GM23338 (cell line): ENCODE results near the gene CDK14. TPM values are rescaled to one million over a fixed set of nuclear protein-coding genes. Genes with fewer than 3 reads are reported as not detected.

ENCODE experiments used
- ATAC-seq: fragments of 200-7000 bp; cut with Tn5 transposase; 3 replicates; pipeline ENCODE4 v1.9.1; 2020
- DNase-seq: peaks from one replicate; pipeline ENCODE4 v3.0.0-alpha.2; 2015; ENCODE audit warnings: low spot score
- H2AFZ ChIP-seq: fragments of 200-600 bp; sonication (generic); 2 replicates; pipeline ENCODE4 v1.8.0; 2016; ENCODE audit warnings: antibody characterized with exemption, mild to moderate bottlenecking, moderate library complexity
- H3F3A ChIP-seq: fragments of 200-600 bp; sonication (generic); replicated peaks from 2 replicates; pipeline ENCODE4 v1.8.0; 2017; ENCODE audit warnings: antibody characterized with exemption, mixed run types, low read depth
- H3K27ac ChIP-seq: fragments of 200-600 bp; sonication (generic); 2 replicates; pipeline ENCODE4 v1.6.1; 2016; ENCODE audit warnings: low read depth
- H3K27me3 ChIP-seq: fragments of 200-600 bp; sonication (generic); 2 replicates; pipeline ENCODE4 v1.8.0; 2016; ENCODE audit warnings: mild to moderate bottlenecking, mixed run types, moderate library complexity; ENCODE audit not compliant: insufficient read depth
- H3K36me3 ChIP-seq: fragments of 200-600 bp; sonication (generic); 2 replicates; pipeline ENCODE4 v1.8.0; 2016; ENCODE audit warnings: mild to moderate bottlenecking; ENCODE audit not compliant: insufficient read depth
- H3K4me1 ChIP-seq: fragments of 200-600 bp; sonication (generic); 2 replicates; pipeline ENCODE4 v1.8.0; 2016; ENCODE audit warnings: mild to moderate bottlenecking, moderate library complexity; ENCODE audit not compliant: insufficient read depth
- H3K4me2 ChIP-seq: fragments of 200-600 bp; sonication (generic); 2 replicates; pipeline ENCODE4 v1.7.1; 2017; ENCODE audit warnings: mixed run types
- H3K4me3 ChIP-seq: fragments of 200-600 bp; sonication (generic); 2 replicates; pipeline ENCODE4 v1.6.1; 2016; ENCODE audit warnings: mixed run types
- H3K79me2 ChIP-seq: fragments of 200-600 bp; sonication (generic); replicated peaks from 2 replicates; pipeline ENCODE4 v1.8.0; 2017; ENCODE audit warnings: mild to moderate bottlenecking; ENCODE audit not compliant: insufficient read depth
- H3K9me2 ChIP-seq: fragments of 200-600 bp; sonication (generic); 2 replicates; pipeline ENCODE4 v1.8.0; 2017; ENCODE audit not compliant: insufficient read depth
- H4K20me1 ChIP-seq: fragments of 200-600 bp; sonication (generic); replicated peaks from 2 replicates; pipeline ENCODE4 v1.8.0; 2017; ENCODE audit warnings: mild to moderate bottlenecking; ENCODE audit not compliant: insufficient read depth
- H3K27ac Mint-ChIP-seq: 2 replicates; pipeline ENCODE4 v1.8.0; 2020; ENCODE audit warnings: inconsistent platforms, mild to moderate bottlenecking, moderate library complexity, mixed read lengths
- H3K27me3 Mint-ChIP-seq: 3 replicates; pipeline ENCODE4 v1.8.0; 2022; ENCODE audit warnings: low read depth, mild to moderate bottlenecking, moderate library complexity, mixed read lengths, inconsistent platforms; ENCODE audit not compliant: insufficient read depth, poor library complexity
- H3K36me3 Mint-ChIP-seq: 3 replicates; pipeline ENCODE4 v1.8.0; 2021; ENCODE audit warnings: low read depth, mild to moderate bottlenecking, inconsistent platforms, moderate library complexity, mixed read lengths
- H3K4me1 Mint-ChIP-seq: 3 replicates; pipeline ENCODE4 v1.8.0; 2020; ENCODE audit warnings: mild to moderate bottlenecking, inconsistent platforms, mixed read lengths
- H3K4me3 Mint-ChIP-seq: 3 replicates; pipeline ENCODE4 v1.8.0; 2021; ENCODE audit warnings: moderate library complexity, mild to moderate bottlenecking, inconsistent platforms, mixed read lengths
- H3K9me3 Mint-ChIP-seq: 3 replicates; pipeline ENCODE4 v1.8.0; 2020; ENCODE audit warnings: moderate library complexity, mild to moderate bottlenecking, inconsistent platforms, mixed read lengths
- CREB1 ChIP-seq: fragments of 250-450 bp; sonication (Bioruptor Pico); IDR thresholded peaks from 2 replicates; pipeline ENCODE4 v1.5.0; 2020; ENCODE audit warnings: low read depth, mild to moderate bottlenecking, moderate library complexity
- CTCF ChIP-seq, 2 experiments: fragments of 200-600 bp in 1 of 2; sonication (generic) in 1 of 2; conservative IDR thresholded peaks; 2 replicates each; pipeline versions ENCODE4 v1.5.1 to v1.6.1; 2016 to 2017; ENCODE audit warnings: antibody characterized with exemption in 2 of 2, low read depth in 2 of 2, mild to moderate bottlenecking in 2 of 2, moderate library complexity in 1 of 2
- ETS1 ChIP-seq: IDR thresholded peaks from 2 replicates; pipeline ENCODE4 v1.6.1; 2016; ENCODE audit warnings: antibody characterized with exemption
- EZH2 ChIP-seq: fragments of 200-600 bp; sonication (generic); IDR thresholded peaks from one replicate; pipeline ENCODE4 v1.8.0; 2017; ENCODE audit warnings: antibody characterized with exemption, mild to moderate bottlenecking, low read depth; ENCODE audit not compliant: unreplicated experiment
- EZH2phosphoT487 ChIP-seq: fragments of 200-600 bp; sonication (generic); IDR thresholded peaks from one replicate; pipeline ENCODE4 v1.8.1; 2018; ENCODE audit warnings: antibody characterized with exemption; ENCODE audit not compliant: unreplicated experiment
- JUNB ChIP-seq: IDR thresholded peaks from one replicate; pipeline ENCODE4 v1.6.1; 2016; ENCODE audit warnings: antibody characterized with exemption; ENCODE audit not compliant: unreplicated experiment
- NANOG ChIP-seq: IDR thresholded peaks from 2 replicates; pipeline ENCODE4 v1.6.1; 2016; ENCODE audit warnings: antibody characterized with exemption, borderline replicate concordance
- POLR2AphosphoS5 ChIP-seq: IDR thresholded peaks from 2 replicates; pipeline ENCODE4 v1.6.1; 2016; ENCODE audit warnings: antibody characterized with exemption, low read depth
- REST ChIP-seq: IDR thresholded peaks from one replicate; pipeline ENCODE4 v1.6.1; 2018; ENCODE audit warnings: antibody characterized with exemption; ENCODE audit not compliant: unreplicated experiment
- STAT1 ChIP-seq: IDR thresholded peaks from one replicate; pipeline ENCODE4 v1.6.1; 2016; ENCODE audit warnings: antibody characterized with exemption; ENCODE audit not compliant: unreplicated experiment
- ZNF114 ChIP-seq: fragments of 250-450 bp; sonication (Bioruptor Pico); IDR thresholded peaks from 2 replicates; pipeline ENCODE4 v1.5.0; 2020; ENCODE audit warnings: mild to moderate bottlenecking, moderate library complexity
- ZNF331 ChIP-seq: fragments of 250-450 bp; sonication (Bioruptor Pico); IDR thresholded peaks from 2 replicates; pipeline ENCODE4 v1.5.0; 2020; ENCODE audit warnings: low read depth, mild to moderate bottlenecking, moderate library complexity
- ZNF462 ChIP-seq: fragments of 250-450 bp; sonication (Bioruptor Pico); IDR thresholded peaks from 2 replicates; pipeline ENCODE4 v1.5.0; 2020; ENCODE audit warnings: mild to moderate bottlenecking, moderate library complexity
- polyA plus RNA-seq: library from polyadenylated mRNA; unstranded; fragments of >200 nt; fragmentation: Nextera tagmentation; extraction: Ambion mirVana; gene quantifications from 2 replicates; pipeline ENCODE4 v1.2.1, GENCODE V29; 2016
- total RNA-seq: library from RNA; depleted of rRNA; stranded (reverse); fragments of >200 nt; shearing (Covaris generic); gene quantifications from 2 replicates; pipeline ENCODE4 v1.2.3, GENCODE V29; 2014

Gene CDK14
- total and polyA plus RNA-seq, 2 experiments from 2014 or later = 11.2 to 24.0 TPM

GRCh38 chr7:91005841-91006240 lies 409.7 kb downstream of the CDK14 start (continued):
- no peak for TF ChIP-seq REST
- TF ChIP-seq STAT1 = no peak
- no peak for TF ChIP-seq CREB1
- TF ChIP-seq JUNB = no peak

- Mint-ChIP-seq H3K4me1 (peaks cover 8% of the 10 kb centered on the region; the same call in 2 of the 3 replicates), H3K36me3 (no peaks in the 10 kb centered on the region; the same call in 2 of the 3 replicates), H3K27me3 (no peaks in the 10 kb centered on the region), H3K27ac (no peak overlapping the region), H3K4me3 (no peak overlapping the region), H3K9me3 (no peaks in the 10 kb centered on the region)
- H4K20me1 ChIP-seq = no peaks in the 10 kb centered on the region
- no peaks in the 10 kb centered on the region for H3K36me3 ChIP-seq
- peaks cover 3% of the 10 kb centered on the region; the same call in 1 of the 2 replicates for H3K4me1 ChIP-seq
- H3K4me2 ChIP-seq = no peak overlapping the region
- peaks cover 5% of the 10 kb centered on the region; the same call in 1 of the 2 replicates for H3K9me2 ChIP-seq
- H3K79me2 ChIP-seq = no peaks in the 10 kb centered on the region
- no peaks in the 10 kb centered on the region for H3F3A ChIP-seq
- no peak for DNase-seq
- H3K4me3 ChIP-seq = no peak overlapping the region
- no peak overlapping the region for H3K27ac ChIP-seq
- TF ChIP-seq POLR2AphosphoS5 (no peak), STAT1 (no peak), ZNF331 (CRISPR knock-in tag) (no peak), NANOG (no peak), ZNF462 (CRISPR knock-in tag) (no peak), ETS1 (no peak), CTCF (conservative IDR thresholded peaks at IDR 0.05; ENCODE audit: low read depth in 2 of 2) (no peak), CREB1 (no peak), ZNF114 (CRISPR knock-in tag) (no peak), EZH2phosphoT487 (no peak), EZH2 (no peak), JUNB (no peak)
- no peaks in the 10 kb centered on the region for H3K27me3 ChIP-seq
- no peak for ATAC-seq
- no peak overlapping the region for H2AFZ ChIP-seq
Observed at GRCh38 chr7:91007371-91007770, 411.2 kb downstream of the CDK14 start.
